Neural crest cell (in vitro differentiated cells): ENCODE data around the gene FRMPD3. TPM values are rescaled to one million over a fixed set of nuclear protein-coding genes. Genes with fewer than 3 reads are reported as not detected.

Experiments
- DNase-seq: peaks from one replicate; pipeline ENCODE4 v3.0.0; 2021; ENCODE audit warnings: low read depth, mixed read lengths, low spot score
- H3K27ac Mint-ChIP-seq: one replicate; pipeline ENCODE4 v1.8.0; 2021; ENCODE audit warnings: mild to moderate bottlenecking, mixed read lengths; ENCODE audit not compliant: unreplicated experiment
- H3K27me3 Mint-ChIP-seq: 2 replicates; pipeline ENCODE4 v1.8.0; 2021; ENCODE audit warnings: low read depth, mild to moderate bottlenecking, mixed read lengths
- H3K36me3 Mint-ChIP-seq: 2 replicates; pipeline ENCODE4 v1.8.0; 2021; ENCODE audit warnings: low read depth, mild to moderate bottlenecking, mixed read lengths
- H3K4me1 Mint-ChIP-seq: 2 replicates; pipeline ENCODE4 v1.8.0; 2021; ENCODE audit warnings: mixed read lengths
- H3K4me3 Mint-ChIP-seq: one replicate; pipeline ENCODE4 v1.8.0; 2021; ENCODE audit warnings: mild to moderate bottlenecking, mixed read lengths
- H3K9me3 Mint-ChIP-seq: 2 replicates; pipeline ENCODE4 v1.8.0; 2021; ENCODE audit warnings: mixed read lengths
- total RNA-seq: library from RNA; stranded (reverse); gene quantifications from 2 replicates; pipeline ENCODE4 v1.2.1, GENCODE V29; 2021
- TF ChIP-seq, protein P1 (sequence below): fragments of 200-600 bp; sonication (generic); conservative IDR thresholded peaks from 2 replicates; pipeline ENCODE4 v1.5.0; 2021; ENCODE audit warnings: antibody characterized with exemption, mild to moderate bottlenecking

Gene FRMPD3
- total RNA-seq, 1 donor from 2014 or later = 2.3 TPM

DNA sequence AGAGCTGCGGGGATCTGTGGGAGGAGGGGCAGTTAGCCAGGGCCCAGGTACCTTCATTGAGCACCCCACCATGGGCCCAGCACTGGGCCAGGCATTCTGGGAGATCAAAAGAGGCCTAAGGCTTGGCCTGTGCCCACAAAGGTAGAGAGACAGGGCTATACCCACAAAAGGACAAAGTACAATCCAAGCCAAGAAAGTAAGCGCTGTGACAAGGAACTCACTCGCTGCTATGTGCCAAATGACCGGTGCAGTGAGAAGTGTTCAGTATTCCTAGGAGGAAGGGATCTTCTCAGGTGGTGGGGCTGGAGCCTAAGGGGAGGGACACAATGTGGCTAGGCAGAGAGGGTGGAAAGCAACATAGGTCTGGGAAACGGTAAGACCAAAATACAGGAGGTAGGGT is 8.8 kb upstream of the FRMPD3 start:
- Mint-ChIP-seq H3K27me3 (no peaks in the 10 kb centered on the region), H3K9me3 (peaks cover 4% of the 10 kb centered on the region), H3K36me3 (no peaks in the 10 kb centered on the region), H3K4me1 (no peaks in the 10 kb centered on the region), H3K27ac (no peak overlapping the region), H3K4me3 (no peak overlapping the region)
- DNase-seq = no peak
- TF ChIP-seq, protein P1, sequence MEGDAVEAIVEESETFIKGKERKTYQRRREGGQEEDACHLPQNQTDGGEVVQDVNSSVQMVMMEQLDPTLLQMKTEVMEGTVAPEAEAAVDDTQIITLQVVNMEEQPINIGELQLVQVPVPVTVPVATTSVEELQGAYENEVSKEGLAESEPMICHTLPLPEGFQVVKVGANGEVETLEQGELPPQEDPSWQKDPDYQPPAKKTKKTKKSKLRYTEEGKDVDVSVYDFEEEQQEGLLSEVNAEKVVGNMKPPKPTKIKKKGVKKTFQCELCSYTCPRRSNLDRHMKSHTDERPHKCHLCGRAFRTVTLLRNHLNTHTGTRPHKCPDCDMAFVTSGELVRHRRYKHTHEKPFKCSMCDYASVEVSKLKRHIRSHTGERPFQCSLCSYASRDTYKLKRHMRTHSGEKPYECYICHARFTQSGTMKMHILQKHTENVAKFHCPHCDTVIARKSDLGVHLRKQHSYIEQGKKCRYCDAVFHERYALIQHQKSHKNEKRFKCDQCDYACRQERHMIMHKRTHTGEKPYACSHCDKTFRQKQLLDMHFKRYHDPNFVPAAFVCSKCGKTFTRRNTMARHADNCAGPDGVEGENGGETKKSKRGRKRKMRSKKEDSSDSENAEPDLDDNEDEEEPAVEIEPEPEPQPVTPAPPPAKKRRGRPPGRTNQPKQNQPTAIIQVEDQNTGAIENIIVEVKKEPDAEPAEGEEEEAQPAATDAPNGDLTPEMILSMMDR = no peak

DNA sequence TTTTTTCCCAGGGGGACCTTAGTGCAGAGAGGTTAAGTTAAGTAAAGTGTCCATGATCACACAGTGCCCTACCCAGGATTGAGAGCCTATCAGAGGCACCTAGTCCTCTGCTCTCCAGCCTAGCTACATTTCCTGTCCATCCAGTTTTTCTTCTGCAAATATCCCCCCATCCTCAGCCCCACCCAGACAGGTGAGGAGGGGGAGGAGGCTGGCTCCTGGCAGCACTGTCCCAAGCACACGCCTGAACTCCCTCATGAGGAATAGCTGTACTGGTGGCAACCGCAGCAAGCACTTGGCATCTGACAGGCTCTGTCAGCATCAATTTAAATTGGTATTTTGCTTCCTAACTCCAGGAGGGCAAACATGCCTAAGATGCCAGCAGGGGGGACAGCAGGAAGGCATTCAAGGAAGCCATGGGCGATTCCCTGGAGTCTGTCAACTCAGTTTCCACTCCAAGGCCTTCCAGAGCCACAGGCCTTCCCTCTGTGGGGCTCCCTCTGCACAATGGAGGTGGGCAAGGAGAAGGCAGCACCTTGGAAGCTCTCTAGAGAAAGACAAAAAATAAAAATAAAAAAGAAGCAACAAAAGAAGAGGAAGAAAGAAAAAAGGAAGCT is 6.4 kb upstream of the FRMPD3 start:
- TF ChIP-seq, protein P1 = no peak
- Mint-ChIP-seq H3K36me3 (no peaks in the 10 kb centered on the region), H3K27ac (no peak overlapping the region), H3K4me1 (no peaks in the 10 kb centered on the region), H3K9me3 (no peaks in the 10 kb centered on the region), H3K4me3 (no peak overlapping the region), H3K27me3 (peaks cover 8% of the 10 kb centered on the region)
- DNase-seq = no peak

DNA sequence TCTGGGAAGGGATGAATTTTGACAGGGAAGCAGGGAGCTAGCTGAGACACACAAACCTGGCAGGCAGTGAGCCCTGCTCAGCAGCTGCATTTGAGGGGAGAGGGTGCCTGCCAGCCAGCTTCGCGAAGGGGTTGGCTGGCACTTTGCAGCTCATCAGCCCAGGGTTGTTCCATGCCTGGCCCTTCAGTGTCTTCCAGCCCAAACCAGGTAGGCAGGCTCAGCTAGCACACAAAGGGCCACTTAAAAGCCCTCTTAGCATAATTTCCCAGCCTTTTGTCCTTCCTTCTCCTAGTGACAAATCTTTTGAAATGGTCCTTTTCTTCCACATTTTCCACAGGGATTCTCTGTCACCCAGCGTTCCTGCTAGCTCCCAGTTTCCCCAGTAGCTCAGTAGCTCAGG is 4.3 kb upstream of the FRMPD3 start:
- TF ChIP-seq, protein P1 = no peak

DNA sequence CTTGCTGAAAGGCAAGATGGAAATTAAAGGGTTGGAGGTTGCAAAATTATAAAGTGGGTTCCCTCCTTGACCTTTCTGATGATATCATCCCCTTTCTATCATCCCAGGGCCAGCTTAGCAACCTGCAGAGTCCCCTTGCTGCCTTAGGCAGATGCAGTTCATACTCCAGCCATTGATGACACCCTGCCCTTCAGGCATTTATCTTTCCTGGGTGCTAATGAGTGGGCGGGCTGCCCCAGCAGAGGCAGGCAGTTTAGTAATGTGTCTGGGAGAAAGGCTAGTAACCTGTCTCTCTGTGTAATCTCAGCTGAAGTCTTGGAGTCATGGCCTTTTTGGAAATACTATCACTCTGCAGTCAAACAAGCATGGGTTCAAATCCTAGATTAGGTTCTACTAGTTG is 3.8 kb upstream of the FRMPD3 start:
- Mint-ChIP-seq H3K36me3 (peaks cover 3% of the 10 kb centered on the region), H3K9me3 (no peaks in the 10 kb centered on the region), H3K27ac (no peak overlapping the region), H3K4me3 (no peak overlapping the region), H3K27me3 (peaks cover 23% of the 10 kb centered on the region), H3K4me1 (peaks cover 12% of the 10 kb centered on the region)
- TF ChIP-seq, protein P1 = no peak
- no peak for DNase-seq

More for the DNA sequence above, 4.3 kb upstream of the FRMPD3 start:
- Mint-ChIP-seq H3K27me3 (peaks cover 18% of the 10 kb centered on the region), H3K9me3 (no peaks in the 10 kb centered on the region), H3K27ac (no peak overlapping the region), H3K4me3 (no peak overlapping the region), H3K36me3 (no peaks in the 10 kb centered on the region), H3K4me1 (peaks cover 7% of the 10 kb centered on the region)
- DNase-seq = no peak

DNA sequence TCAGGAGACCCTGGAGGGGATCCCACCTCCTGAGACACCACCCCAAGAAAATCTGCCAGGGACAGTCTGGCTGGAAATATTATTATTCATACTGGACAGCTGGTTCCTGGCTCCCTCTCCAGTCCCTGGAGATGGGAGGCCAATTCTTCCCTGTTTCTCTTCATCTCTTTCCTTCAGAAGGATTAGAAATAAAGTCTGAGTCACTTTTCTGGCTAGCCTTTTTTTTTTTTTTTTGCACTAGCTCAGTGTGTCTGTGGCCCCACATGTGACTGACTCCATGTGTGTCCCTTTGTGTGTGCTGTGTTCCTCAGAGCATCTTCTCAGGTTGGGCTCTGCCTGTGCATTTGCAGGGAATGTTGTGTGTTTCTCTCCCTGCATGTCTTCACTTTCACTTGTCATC is 1.8 kb upstream of the FRMPD3 start:
- Mint-ChIP-seq H3K9me3 (no peaks in the 10 kb centered on the region), H3K27me3 (peaks cover 41% of the 10 kb centered on the region), H3K27ac (no peak overlapping the region), H3K4me3 (no peak overlapping the region), H3K36me3 (peaks cover 3% of the 10 kb centered on the region), H3K4me1 (peaks cover 16% of the 10 kb centered on the region)
- DNase-seq = no peak
- TF ChIP-seq, protein P1 = no peak
